Activated T-helper 1 cell treated with Interleukin-2 at 50 U/mL for 16 hours (primary cell): ENCODE results near the gene MMP13.
"Not testable (repeated sequence)": the region's sequence is repeated elsewhere in the genome, so short reads cannot be mapped to it uniquely, and the experiment has no call there.

Source experiments
- DNase-seq: peaks from one replicate; pipeline ENCODE4 v3.0.0-alpha.2; 2020; ENCODE audit warnings: low read depth

Gene MMP13

DNA sequence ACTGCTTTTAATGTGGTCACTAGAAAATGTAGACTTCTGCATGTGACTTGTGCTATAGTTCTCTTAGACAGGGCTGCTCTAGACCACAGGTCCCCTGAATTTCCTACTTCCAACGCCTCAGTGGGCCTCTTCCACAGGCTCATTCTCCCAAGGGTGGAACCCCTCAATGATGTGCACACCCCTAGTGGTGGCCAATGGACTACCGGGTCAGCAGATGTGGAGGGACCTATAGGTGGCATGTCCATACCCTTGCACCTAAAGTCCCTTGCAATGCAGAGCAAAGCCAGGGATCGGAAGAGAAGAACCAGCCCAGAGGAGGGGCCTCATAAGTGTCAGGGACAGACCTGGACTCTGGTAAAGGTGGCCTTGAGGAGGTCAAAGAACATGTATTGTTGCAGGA is 20.0 kb downstream of the MMP13 start:
- DNase-seq, result no peak

DNA sequence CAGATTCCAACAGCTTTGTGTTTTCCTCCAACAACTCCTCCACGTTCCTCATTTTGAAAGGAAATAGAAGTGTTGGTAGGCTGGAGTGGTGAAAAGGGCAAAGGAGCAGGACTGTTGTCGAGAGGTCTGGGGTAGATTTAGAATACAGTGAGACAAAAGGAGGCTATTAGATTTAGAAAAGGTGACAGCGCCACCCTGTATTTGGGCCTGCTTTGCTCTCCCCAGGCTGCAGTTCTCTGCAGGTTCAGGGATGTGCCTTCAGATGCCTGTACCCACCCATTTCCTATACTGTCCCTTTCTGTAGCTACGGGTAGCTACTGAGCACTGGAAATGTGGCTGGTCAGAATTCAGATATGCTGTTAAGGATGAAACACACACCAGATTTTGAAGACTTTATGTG is 20.8 kb downstream of the MMP13 start:
- DNase-seq, result no peak

DNA sequence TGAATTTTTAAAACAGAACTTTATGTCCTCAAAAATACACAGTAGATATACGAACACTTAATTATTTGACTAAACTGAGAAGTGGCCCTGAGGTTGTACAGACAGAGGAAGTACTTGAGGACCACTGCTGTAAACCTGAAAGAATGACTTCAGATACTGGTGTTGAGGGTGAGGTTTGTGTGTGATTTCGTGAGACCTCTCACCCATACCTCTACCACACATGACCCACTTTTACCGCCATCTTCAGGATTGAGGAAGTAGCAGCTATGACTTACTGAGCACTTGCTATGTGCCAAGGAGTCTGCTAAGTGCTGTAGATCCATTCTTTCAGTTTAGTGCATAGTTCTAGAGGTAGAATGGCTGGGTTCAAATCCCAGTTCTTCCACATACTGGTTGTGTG is 21.9 kb downstream of the MMP13 start:
- DNase-seq, result no peak

DNA sequence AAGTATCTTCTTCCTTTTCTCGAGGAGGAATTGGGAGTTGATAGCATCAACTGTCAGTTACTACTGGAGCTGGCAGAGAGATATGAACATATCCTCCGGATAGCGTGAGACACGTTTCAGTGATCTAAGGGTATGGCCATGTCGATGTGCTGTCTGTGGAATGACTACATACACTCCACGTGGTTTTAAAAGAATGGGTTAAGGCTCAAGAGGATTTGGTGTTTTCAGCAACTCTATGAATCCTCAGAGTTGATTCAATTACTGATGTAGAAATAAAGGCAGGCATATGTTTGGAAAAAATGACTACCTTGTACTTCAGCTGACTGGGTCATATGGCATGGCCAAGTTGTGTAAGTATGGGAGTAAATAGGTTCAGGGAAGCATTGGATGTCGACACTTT is 22.9 kb downstream of the MMP13 start:
- no peak for DNase-seq

DNA sequence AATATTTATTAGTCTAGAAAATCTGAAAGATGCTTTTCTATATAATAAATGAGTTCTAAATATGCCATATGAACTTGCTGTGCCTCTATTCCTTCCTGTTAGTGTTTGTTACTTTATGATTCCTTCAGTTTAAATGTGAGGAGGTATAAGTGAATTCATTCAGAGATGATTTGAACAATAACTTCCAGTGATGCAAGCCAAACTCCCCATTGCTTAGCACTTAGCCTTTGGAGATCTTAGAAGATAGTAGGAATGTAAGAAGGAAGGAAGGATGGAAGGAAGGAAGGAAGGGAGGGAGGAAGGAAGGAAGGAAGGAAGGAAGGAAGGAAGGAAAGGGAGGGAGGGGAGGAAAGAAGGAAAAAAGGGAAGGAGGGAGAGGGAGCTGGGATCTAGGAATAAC is 25.1 kb downstream of the MMP13 start:
- no peak for DNase-seq

DNA sequence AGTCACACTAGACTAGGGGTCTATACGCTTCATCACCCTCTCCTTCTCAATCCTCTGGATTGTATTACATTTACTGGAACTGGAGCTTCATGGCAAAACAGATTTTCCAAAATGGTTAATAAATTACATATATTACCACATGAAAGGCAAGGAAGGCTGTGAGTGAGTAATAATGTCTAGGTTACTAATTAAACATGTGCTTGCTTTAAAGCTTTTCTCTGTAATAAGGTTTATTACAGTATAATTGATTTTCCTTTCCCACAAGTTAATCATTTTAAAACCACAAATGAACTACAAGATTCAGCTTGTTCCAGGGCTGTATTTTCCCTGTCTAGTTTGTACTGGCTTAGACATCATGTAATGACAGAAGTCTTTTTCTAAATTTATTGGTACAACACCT is 25.6 kb downstream of the MMP13 start:
- no peak for DNase-seq

DNA sequence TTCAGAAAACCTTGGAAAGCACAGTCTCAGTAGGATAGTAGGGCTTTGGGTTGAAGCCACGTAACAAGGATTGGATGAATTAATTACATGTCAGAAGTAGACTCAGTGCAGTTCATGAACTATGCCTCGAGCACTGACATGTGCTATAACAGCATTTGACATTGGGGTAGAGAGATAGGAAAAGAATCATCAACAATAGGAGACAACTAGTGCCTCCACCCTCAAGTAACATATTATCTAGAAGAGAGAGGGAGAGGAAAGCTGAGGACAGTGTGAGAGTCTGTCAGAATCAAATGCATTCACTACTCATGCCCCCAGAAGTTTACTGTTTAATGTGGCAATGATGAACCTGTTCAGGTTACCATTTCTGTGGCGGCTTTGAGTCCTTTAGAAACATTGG is 26.4 kb downstream of the MMP13 start:
- no peak for DNase-seq

DNA sequence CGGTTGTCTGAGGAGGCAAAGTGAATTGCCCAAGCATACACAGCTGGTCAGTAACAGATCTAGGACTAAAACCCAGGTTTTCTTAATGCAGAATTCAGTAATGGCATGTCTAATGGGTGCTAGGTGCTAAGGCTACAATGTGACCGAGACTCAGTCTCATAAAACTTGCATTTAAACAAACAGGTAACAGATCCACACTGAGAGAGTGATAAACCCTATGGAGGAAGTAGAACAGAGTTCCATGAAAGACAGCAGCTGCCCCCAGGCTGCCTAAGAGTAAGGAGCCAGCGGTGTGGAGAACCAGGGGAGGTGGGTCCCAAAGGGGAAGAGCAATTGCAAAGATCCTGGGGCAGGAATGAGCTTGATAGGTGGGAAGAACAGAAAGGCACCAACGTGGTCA is 27.3 kb downstream of the MMP13 start:
- DNase-seq, result no peak

DNA sequence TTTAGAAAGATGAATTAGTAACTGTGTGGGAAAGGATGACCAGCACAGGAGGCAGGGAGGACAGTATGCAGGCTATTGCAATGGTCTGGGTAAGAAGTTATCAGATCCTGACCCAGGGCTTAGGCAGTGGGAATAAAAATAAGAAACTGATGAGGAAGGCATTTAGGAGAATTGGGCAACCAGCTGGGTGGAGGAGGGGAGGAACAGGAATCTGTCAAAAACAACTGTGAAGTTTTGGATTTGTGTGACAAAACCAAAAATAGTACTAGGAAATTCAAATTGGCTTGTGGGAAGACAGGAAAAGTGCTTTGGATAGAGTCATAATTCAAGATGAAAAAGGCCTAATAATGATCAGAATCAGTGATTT is 27.9 kb downstream of the MMP13 start:
- DNase-seq, result no peak

DNA sequence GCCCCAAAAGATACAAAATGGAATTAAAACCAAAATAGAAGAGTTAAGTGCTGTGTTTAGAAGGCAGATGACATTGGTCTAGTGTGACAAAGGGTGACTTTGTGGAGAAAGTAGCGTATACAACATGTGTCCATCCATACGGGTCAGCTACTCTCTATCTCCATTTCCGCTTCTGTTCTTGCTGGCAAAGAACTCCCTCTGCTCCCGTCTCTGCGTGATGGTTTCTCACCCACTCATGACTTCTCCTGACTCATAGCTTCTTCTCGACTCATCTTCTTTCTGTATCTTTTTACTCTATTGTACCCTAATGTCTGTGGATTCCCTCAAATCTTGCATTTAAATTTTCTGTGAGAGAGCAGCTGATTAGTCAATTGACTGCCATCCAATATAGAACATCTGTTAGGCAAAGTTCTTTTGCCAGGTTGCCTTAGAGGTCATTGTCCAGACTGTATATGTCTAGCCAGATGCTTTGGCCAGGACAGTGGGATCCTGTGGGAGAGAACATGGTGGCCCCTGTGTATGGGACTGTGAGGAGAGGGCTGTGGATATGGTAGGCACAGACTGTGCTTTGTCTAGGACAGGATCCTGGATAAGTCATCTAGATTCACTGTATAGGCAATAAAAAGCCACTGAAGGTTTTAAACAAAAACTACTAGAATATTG is 28.4 kb downstream of the MMP13 start:
- no peak for DNase-seq

DNA sequence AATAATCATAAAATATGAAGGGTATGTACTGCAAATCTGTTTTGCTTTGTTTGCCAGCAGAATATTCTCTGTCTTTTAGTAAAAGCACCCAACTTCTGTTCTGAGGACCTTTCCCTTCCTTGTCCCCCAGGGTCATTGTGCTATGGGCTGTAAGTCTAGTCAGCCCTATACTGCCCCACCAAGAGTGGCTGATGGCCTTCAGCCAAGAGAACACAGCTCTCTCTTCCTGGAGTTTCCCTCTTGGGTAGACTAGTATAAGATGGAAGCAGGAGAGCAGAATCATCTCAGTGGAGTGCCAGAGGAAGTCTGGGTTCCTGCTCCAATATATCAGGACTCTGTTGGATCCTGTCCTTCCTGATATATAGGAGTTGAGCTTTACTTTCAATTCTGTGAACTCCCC is 29.0 kb downstream of the MMP13 start:
- DNase-seq, result no peak

DNA sequence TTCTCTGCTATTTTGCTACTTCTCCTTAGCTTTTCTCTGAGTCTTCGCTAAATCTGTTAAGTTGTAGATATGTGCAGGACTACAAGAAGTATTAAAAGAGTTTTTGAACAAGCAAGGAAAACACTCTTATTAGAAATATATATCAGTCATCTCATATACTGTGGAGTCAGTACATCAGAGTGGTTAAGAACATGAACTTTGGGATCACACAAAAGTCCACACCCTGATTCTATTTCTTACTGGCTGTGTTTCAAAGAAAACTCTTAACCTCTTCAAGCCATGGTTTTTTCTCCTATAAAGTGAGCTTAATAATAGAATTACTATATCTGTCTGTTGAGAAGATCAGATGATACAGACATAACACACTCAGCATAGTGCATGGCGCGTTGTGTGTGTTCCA is 29.5 kb downstream of the MMP13 start:
- DNase-seq, result no peak

DNA sequence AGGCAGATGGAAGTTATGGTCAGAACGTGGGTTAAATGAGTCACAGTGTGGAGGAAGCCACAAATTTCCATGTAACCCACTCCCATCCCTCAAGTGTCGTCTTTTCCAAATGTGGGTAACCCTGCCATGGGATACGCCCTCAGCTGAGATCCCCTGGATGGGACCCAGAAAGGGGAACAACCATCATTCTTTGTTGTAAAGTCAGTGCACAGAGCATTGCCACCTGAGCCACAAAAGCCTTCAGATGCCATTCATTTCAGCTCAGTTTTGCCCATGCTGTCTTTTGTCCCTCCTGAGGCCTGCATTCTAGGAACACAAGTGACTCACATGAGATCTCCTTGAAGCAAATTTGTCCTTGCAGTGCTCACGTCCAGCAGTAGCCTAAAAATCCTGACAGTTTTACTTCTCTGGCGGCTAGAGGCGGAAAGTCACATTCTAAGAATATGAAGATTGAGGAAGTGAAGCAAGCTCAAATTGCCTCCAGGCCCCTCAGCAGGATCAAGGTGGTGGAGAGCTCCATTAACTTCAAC is 30.6 kb downstream of the MMP13 start:
- DNase-seq, result no peak

DNA sequence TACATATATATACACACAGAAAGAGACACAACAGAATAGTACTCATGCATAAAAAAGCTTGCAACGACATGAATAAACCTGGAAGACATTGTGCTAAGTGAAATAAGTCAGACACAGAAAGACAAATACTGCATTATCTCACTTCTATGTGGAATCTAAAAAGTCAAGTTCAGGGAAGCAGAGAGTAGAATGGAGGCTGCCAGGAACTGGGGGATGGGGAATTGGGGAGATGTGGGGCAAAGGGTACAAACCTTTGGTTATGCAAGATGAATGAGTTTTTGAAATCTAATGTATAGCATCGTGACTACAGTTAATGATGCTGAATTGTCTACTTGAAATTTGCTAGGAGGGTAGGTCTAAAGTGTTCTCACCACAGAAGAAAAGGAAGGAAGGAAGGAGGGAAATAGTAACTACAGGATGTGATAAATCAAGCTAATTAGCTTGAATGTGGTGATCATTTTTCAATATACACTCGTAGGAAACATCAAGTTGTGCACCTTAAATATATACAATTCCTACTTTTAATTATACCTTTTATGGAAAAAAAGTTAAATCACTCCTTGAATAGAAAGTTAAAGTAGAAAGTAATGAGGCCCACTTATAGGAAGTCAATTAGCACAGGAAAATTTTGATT is 33.8 kb downstream of the MMP13 start:
- DNase-seq, result no peak

DNA sequence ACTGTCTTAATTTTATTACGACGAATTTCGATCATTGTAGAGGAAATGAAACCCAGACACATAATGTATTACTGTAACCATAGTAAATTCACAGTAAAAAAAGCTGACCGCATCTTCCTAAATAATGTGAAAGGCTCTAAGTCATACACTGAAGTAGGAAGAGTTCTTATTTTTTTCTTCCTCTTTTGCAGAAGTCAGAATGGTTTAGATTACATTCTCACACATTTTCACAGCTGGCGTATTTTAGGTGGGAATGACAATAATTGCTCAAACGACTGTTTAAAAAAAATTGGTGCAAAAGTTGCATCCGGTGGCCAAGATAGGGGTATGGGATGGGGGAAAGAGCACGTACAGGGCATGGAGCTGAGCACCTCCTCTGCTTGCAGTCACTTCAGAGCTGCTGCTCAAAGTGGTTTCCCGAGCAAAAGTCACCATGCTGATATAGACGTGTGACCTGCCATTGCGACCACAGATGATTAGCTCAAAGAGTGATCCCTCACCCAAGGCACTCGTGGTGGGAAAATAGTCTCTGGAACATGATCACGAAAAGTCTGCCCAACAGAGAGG is 35.3 kb downstream of the MMP13 start:
- no peak for DNase-seq

DNA sequence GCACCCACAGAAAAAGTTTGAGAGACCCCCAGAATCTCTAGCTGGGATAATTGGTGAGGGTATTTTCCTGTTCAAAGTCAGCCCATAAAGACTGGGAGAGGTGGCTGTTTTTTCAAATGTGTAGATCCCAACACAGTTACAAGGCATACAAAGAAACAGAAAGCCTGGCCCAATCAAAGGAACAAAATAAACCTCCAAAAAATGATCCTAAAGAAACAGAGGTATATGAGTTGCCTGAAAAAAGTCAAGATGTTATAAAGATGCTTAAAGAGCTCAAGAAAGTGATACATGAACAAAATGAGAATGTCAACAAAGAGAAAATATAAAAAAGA is 40.5 kb downstream of the MMP13 start:
- DNase-seq, result no peak

DNA sequence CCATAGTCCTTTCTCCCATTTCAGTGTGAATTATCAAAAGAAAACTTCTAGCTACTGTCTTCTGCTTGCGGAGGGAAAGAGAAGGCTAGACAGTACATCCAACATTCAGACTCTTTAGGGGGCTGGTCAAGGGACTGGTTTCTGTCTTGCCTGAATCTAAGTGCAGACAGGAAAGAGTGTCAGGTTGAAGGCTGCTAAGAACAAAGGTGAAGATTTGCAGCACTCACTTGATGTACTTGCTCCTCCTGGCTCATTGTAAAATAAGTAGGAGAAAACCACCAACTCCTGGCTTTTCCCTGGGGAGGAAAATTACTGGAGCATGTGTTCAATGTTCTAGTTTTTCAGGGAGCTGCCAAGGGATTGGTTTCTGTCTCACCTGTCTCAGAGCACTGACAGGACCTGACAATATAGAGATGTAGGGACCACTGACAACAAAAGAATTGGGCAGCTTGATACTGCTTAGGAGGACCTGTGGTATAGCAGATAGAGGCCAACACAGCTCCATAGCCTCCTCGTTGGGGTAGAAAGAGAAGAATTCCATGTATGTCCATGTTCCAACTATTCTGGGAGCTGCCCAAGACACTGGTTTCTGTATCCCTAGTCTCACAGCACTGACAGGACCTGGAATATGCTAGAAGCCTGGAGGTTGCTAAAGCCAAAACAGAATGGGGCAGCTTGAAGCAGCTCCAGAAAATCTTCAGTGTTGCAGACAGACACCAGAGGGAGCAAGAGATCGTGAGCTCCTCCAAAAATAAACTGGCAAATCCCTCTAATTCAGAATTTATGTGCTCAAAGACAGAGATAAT is 41.1 kb downstream of the MMP13 start:
- DNase-seq, result no peak

DNA sequence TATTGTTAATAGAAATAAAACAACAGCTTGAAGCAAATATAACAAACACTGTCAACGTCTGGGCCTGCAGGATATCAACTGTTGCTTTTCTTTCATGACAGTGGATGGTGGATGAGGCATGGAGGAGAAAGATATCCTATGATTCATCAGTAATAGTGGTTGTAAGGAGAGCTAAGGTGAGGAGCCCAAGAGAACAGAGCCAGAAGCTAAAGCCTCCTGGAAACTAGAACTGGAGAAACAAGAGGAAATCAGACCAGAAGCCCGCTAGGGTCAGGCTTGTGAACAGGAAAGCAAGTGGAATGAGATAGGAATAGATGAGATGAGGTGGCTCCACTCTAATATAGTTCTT is 43.1 kb downstream of the MMP13 start:
- DNase-seq, result no peak

DNA sequence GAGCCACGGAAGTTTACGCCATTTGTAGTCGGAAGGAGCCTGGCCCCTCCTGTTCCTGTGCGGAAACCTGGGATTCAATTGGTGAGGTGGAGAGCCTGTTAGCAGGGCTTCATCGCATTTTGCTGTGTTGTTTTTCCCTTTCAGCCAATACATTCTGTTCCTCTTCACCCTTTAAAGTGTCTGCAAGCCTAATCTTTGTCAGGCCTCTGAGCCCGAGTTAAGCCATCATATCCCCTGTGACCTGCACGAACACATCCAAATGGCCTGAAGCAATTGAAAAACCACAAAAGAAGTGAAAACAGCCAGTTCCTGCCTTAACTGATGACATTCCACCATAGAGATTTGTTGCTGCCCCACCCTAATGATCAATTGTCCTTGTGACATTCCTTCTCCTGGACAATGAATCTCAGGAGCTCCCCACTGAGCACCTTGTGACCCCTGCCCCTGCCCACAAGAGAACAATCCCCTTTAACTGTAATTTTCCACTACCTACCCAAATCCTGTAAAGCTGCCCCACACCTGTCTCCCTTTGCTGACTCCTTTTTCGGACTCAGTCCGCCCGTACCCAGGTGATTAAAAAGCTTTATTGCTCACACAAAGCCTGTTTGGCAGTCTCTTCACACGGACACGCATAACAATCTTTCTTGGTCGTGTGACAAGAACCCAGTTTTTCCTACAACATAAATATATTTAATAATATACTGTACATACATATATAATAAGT is 43.6 kb downstream of the MMP13 start:
- no peak for DNase-seq

DNA sequence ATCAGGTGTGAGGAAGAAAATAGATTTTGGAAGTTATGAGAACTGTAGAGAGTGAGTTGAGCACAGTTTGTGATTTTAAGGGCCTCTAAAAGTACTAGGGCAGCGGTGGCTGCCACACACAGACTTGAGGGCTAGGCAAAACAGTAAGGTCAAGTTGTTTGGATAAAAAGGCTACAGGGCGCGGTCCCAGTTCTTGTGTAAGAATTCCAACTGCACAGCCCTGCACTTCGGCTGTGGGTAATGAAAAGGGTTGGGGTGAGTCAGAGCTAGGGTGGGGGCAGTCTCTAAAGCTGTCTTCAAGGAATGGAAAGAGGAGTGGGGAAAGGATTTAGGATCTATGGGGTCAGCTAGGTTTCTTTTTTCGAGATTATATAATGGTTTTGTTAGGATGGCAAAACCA is 49.7 kb downstream of the MMP13 start:
- not testable (repeated sequence) for DNase-seq

DNA sequence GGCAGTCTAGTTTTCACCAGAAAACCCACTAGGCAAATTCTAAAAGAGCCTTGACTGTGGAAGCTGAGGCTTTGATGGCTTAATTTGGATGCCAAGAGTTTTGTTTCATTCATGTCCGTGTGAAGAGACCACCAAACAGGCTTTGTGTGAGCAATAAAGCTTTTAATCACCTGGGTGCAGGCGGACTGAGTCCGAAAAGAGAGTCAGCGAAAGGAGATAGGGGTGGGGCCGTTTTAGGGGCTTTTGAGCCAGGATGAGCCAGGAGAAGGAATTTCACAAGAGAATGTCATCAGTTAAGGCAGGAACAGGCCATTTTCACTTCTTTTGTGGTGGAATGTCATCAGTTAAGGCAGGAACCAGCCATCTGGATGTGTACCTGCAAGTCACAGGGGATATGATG is 51.6 kb downstream of the MMP13 start:
- not testable (repeated sequence) for DNase-seq

DNA sequence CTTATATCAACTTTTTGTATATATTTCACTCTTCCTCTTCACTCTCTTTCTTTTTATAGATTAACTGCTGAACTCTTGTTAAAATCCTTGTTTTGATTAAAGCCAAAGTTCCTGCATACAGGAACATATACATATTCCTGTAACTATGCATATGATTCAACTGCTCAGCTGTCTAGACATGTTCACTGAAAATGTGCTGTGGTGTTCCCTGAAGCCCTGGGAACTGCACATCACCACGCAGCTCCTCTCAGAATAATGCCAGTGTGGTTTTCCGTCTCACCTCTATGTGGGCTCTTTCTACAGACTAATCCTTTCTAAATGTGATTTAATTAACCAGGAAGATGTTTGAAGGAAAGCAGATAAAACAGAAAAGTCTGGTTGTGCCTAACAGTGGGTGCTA is 55.2 kb downstream of the MMP13 start:
- DNase-seq, result no peak
